PFSK-1 (cell line): ENCODE measurements around the gene MPP7.

Experiments used
- FOXP2 ChIP-seq: optimal IDR thresholded peaks from 2 replicates; pipeline ENCODE3; 2011; ENCODE audit warnings: borderline replicate concordance, control low read depth, inconsistent platforms; ENCODE audit not compliant: insufficient read depth; ENCODE audit errors: extremely low read length, extremely low read depth
- POLR2AphosphoS5 ChIP-seq: IDR thresholded peaks from 2 replicates; pipeline ENCODE4 v1.6.1; 2012; ENCODE audit warnings: low read depth, mild to moderate bottlenecking, control low read depth, low read length, moderate library complexity
- SIN3A ChIP-seq: IDR thresholded peaks from 2 replicates; pipeline ENCODE4 v1.6.1; 2012; ENCODE audit warnings: mild to moderate bottlenecking, low read length, moderate library complexity, borderline replicate concordance; ENCODE audit not compliant: insufficient read depth
- TAF1 ChIP-seq: IDR thresholded peaks from 2 replicates; pipeline ENCODE4 v1.6.1; 2012; ENCODE audit warnings: low read length, control low read depth, borderline replicate concordance; ENCODE audit not compliant: insufficient read depth
- TF ChIP-seq, protein P1 (sequence below), 2 experiments: IDR thresholded peaks; 2 replicates each; pipeline versions ENCODE4 v1.6.1 to v1.8.0; 2011 to 2012; ENCODE audit warnings: low read depth in 2 of 2, low read length in 2 of 2, control low read depth in 1 of 2, inconsistent platforms in 1 of 2, mild to moderate bottlenecking in 1 of 2, moderate library complexity in 1 of 2; ENCODE audit not compliant: insufficient read depth in 1 of 2

MPP7 gene

DNA sequence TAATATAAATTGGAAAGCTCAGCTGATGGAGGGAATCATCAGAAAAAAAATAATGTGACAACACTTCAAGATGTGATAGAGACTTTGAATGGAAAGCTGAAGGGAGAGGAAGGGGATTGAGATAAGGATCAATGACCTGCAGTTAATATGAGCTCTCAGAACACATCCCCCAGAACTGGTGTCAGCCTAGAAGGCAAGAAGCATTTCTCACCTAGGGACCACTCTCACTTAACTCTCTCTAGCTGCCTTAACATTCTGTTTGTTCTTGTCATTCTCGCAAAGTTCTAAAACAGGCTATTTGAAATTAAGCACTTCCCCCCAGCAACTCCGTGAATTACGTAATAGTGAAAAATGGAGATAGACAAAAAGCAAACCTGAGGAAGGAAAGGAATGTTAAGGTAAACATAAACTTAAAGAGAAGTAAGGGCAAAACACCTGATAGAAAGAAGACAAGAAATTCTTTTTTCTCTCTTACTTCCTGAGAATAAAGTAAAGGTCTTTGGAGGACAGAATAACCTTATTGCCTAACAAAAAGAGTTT, 1.2 kb upstream of the MPP7 start:
- TF ChIP-seq, protein P1, sequence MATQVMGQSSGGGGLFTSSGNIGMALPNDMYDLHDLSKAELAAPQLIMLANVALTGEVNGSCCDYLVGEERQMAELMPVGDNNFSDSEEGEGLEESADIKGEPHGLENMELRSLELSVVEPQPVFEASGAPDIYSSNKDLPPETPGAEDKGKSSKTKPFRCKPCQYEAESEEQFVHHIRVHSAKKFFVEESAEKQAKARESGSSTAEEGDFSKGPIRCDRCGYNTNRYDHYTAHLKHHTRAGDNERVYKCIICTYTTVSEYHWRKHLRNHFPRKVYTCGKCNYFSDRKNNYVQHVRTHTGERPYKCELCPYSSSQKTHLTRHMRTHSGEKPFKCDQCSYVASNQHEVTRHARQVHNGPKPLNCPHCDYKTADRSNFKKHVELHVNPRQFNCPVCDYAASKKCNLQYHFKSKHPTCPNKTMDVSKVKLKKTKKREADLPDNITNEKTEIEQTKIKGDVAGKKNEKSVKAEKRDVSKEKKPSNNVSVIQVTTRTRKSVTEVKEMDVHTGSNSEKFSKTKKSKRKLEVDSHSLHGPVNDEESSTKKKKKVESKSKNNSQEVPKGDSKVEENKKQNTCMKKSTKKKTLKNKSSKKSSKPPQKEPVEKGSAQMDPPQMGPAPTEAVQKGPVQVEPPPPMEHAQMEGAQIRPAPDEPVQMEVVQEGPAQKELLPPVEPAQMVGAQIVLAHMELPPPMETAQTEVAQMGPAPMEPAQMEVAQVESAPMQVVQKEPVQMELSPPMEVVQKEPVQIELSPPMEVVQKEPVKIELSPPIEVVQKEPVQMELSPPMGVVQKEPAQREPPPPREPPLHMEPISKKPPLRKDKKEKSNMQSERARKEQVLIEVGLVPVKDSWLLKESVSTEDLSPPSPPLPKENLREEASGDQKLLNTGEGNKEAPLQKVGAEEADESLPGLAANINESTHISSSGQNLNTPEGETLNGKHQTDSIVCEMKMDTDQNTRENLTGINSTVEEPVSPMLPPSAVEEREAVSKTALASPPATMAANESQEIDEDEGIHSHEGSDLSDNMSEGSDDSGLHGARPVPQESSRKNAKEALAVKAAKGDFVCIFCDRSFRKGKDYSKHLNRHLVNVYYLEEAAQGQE (IDR thresholded peaks at IDR 0.05; ENCODE audit: insufficient read depth in 1 of 2, low read depth in 2 of 2, low read length in 2 of 2), result no peak
- TF ChIP-seq POLR2AphosphoS5 (no peak), SIN3A (no peak), TAF1 (no peak), FOXP2 (no peak)

DNA sequence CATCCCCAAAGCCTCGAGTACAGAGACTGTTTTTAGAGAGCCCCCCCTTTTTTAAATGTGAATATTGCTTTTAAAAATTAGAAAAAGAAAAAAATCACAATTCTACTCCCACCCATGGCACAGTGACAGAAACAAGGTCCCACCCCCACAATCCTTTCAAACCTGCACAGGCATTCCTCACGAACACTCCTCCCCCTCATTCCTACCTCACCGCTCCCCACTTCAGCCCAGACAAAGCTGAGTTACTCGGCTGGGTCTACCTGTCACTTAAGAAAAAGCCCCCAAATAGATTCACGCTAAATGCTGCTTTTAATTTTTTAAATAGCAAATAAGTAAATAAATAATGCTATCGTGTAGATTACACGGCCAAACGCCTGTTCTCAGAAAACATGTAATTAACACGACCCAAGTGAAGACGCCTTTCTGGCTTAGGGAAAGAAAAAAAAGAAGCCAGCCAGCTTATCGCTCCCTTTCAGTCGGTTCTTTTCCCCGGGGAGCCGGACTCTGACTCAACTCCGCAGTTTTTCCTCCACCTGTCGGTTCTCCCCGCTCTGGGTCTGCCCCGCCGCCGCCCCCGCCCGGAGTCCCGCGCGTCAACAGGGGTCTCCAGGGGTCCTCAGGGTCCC, 739 bp downstream of the MPP7 start:
- TF ChIP-seq FOXP2 (no peak), POLR2AphosphoS5 (no peak), SIN3A (no peak), TAF1 (no peak)
- TF ChIP-seq, protein P1 (IDR thresholded peaks at IDR 0.05; ENCODE audit: insufficient read depth in 1 of 2, low read depth in 2 of 2, low read length in 2 of 2), result no peak

DNA sequence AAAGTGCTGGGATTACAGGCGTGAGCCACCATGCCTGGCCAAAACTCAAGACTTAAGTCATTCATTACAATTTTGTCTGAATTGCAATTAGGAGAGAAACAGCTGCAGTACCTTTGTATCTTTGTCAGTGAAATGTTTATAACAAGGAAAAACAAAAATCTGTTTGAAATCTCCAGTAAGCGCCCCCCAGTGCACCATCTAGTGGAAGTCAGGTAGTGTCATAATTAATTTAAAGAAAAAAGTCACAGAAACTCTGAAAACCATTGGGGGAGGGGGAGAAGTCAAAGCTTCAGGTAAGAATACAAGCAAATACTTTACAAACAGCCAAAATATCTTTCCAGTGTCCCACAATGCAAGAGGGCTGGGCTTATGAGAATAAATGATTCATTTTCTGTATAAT, 2.8 kb downstream of the MPP7 start:
- TF ChIP-seq SIN3A (no peak), POLR2AphosphoS5 (no peak), TAF1 (no peak), FOXP2 (no peak)
- TF ChIP-seq, protein P1 (IDR thresholded peaks at IDR 0.05; ENCODE audit: insufficient read depth in 1 of 2, low read depth in 2 of 2, low read length in 2 of 2), result no peak

DNA sequence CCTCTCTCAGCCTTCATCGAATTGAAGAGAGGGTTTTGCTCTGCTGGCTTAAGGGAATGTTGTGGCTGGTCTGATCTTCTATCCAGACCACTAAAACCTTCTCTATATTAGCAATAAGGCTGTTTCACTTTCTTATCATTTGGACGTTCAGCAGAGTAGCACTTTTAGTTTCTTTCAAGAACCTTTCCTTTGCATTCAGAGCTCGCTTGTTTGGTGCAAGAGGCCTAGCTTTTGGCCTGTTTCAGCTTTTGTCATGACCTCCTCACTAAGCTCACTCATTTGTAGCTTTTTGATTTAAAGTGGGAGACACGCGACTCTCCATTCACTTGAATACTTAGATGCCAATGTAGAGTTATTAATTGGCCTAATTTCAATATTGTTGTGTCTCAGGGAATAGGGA, 3.9 kb downstream of the MPP7 start:
- no peak for TF ChIP-seq SIN3A
- no peak for TF ChIP-seq FOXP2
- TF ChIP-seq, protein P1 (IDR thresholded peaks at IDR 0.05; ENCODE audit: insufficient read depth in 1 of 2, low read depth in 2 of 2, low read length in 2 of 2), result no peak
- TF ChIP-seq POLR2AphosphoS5, result no peak
- TF ChIP-seq TAF1, result no peak
